Ovary (tissue), 3 donors: Measurements from ENCODE around the gene AP1M2.

Source experiments
- EP300 ChIP-seq: sonication (generic); formaldehyde crosslinking; IDR thresholded peaks from one replicate; pipeline ENCODE4 v1.6.1; 2017; ENCODE audit warnings: antibody characterized with exemption
- POLR2A ChIP-seq: fragments of 450-650 bp; IDR thresholded peaks from one replicate; pipeline ENCODE4 v1.6.1; 2017; ENCODE audit warnings: antibody characterized with exemption, mild to moderate bottlenecking, moderate library complexity
- TF ChIP-seq, protein P1 (sequence below), 3 donors: fragments of 450-650 bp in 2 of 3; fragments of 200-600 bp in 1 of 3; IDR thresholded peaks; one replicate each; pipeline versions ENCODE4 v1.5.1 to v1.8.0; 2016 to 2022; ENCODE audit warnings: antibody characterized with exemption in 3 of 3, mild to moderate bottlenecking in 1 of 3
- donor health status: DM: no; HTN: no; CAD: no.

DNA sequence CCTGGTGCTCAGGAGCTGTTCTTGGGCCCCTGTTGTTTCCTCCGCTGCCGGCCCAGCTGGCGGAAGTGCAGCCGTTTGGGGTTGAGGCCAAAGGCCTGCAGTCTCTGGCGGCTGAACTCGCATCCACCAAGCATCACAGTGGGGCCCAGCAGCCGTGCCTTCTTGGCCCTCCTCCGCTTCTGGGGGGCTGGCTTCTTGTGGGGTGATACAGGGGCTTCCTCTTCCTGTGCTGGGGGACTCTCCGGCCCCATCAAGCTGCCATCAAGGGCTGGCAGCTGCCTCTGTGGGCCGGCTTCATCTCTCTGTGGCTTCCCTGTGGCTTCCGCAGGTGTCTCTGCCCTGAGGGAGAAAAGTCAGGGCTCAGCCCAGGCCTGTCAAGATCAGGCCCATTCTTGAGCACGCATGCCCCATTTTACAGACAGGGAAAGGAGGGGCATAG, 33.1 kb downstream of the AP1M2 start:
- TF ChIP-seq, protein P1, sequence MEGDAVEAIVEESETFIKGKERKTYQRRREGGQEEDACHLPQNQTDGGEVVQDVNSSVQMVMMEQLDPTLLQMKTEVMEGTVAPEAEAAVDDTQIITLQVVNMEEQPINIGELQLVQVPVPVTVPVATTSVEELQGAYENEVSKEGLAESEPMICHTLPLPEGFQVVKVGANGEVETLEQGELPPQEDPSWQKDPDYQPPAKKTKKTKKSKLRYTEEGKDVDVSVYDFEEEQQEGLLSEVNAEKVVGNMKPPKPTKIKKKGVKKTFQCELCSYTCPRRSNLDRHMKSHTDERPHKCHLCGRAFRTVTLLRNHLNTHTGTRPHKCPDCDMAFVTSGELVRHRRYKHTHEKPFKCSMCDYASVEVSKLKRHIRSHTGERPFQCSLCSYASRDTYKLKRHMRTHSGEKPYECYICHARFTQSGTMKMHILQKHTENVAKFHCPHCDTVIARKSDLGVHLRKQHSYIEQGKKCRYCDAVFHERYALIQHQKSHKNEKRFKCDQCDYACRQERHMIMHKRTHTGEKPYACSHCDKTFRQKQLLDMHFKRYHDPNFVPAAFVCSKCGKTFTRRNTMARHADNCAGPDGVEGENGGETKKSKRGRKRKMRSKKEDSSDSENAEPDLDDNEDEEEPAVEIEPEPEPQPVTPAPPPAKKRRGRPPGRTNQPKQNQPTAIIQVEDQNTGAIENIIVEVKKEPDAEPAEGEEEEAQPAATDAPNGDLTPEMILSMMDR (IDR thresholded peaks at IDR 0.05), result no peak
- TF ChIP-seq EP300 (no peak), POLR2A (no peak)
